Effector CD8-positive, alpha-beta T cell (primary cell): ENCODE measurements around the gene DNAJC24.
"Not testable (repeated sequence)": the region's sequence is repeated elsewhere in the genome, so short reads cannot be mapped to it uniquely, and the experiment has no call there.

Source experiments
- DNase-seq: peaks from one replicate; lab custom pipeline; 2025; lab: John Stamatoyannopoulos, UW
- total RNA-seq, 4 experiments: gene quantifications; one replicate each; lab custom pipeline; 2026; lab: John Stamatoyannopoulos, UW

The DNAJC24 gene, protein sequence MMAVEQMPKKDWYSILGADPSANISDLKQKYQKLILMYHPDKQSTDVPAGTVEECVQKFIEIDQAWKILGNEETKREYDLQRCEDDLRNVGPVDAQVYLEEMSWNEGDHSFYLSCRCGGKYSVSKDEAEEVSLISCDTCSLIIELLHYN
- 23.6 to 32.2 (median 25.6) reads per million in 4 experiments for total RNA-seq

DNA sequence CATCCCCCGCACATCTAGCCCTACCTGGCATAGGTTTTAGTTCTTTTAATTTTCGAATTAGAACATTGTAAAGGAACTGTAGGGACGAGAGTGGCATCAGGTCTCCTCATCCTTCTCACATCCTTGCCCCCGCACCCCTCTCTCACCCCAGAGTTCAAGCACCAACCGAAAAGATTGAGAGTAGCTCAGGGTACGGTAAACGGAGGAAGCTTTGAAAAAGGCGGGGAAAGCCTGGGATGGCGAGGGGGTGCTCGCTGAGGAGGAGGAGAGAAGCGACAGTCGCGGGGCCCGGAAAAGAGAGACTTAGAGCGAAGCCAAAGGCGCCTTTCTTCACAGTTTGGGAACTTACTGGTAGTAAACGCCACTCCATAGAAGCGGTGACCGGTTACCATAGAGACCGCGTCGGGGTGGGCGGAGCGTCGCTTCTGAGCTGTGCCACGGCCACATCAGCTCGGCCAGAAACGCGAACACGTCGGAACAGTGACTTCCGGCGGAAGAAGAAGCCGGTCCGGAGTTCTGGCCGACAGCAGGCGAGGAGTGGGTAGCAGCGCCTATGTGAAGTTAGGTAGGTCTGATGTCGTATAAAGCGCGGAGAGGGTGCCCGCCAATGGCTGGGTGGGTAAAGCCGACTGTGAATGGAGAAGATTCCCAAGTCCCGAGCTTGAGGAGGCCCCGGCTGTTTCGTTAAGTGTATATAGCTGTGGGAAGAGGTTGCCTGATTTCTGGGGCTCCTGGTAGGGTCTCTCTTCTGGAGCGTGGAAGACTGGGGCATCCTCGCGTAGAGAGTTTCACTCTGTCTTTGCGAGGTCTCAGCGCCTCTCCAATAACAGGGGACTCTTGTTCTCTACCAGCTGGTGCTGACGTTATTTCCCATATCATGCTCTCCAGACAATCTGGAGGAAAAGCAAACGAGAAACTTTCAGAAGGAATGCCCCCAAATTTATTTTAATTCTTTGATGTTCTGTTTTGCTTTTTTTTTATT, at the start of gene DNAJC24, which contains the start of gene DCDC1:
Gene DNAJC24, plus strand, starts transcription at position 513 of the 982 bp plus-strand sequence. CDS start 889 bp downstream, outside the sequence.
Gene DCDC1, minus strand, starts transcription at position 392 of the 982 bp plus-strand sequence. CDS start 41,459 bp downstream, outside the sequence.
- peak; percentile 86 for DNase-seq

DNA sequence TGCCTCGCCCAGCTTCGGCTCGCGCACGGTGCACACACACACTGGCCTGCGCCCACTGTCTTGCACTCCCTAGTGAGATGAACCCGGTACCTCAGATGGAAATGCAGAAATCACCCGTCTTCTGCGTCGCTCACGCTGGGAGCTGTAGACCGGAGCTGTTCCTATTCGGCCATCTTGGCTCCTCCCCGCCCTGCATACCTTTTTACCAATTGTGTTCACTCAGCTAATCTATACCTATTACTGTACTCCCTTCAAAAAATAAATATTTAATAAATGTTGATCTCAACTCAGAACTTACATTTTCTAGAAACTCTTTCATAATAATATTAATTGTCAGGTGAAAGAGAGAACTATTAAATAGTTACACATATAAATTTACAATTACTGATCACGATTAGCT, 48.2 kb upstream of the DNAJC24 start:
- DNase-seq, result not testable (repeated sequence)

GRCh38 chr11:31323145-31323544, 46.5 kb upstream of the DNAJC24 start:
- no peak for DNase-seq

DNA sequence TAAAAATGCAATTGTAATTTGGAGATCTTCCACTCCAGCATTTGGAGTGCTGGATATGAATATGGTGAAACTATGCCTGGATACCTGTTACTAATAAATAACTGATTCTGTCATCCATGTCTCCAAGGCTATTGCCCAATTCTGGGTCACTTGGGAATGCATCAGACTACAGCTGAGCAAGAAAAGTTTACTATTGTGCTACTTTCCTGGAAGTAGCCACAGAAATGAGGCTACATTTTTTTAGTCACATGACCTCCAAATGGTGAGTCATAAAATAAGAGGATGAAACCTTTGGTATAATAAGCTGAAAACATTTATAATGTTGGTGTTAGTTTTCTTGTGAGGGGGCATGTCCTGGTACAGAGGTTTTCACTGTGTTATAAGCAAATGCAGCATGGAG, 44.5 kb upstream of the DNAJC24 start:
- no peak for DNase-seq

- DNase-seq, result no peak
Observed at GRCh38 chr11:31326470-31327148, 43.1 kb upstream of the DNAJC24 start.

DNA sequence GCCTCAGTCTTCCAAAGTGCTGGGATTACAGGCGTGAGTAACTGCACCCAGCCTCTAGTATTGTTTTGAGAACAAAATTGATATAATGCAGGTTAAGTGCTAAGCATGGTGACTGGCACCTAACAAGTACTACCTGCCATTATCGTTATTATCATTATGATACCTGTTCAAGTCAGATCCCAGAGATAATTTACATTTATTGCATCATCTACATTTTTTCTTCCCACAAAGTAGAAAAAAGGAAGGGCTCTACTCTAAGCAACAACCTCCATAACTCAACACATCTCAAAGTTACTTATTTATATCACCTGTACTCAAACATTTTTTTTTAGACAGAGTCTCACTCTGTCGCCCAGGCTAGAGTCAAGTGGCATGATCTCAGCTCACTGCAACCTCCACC, 42.2 kb upstream of the DNAJC24 start:
- DNase-seq, result no peak

DNA sequence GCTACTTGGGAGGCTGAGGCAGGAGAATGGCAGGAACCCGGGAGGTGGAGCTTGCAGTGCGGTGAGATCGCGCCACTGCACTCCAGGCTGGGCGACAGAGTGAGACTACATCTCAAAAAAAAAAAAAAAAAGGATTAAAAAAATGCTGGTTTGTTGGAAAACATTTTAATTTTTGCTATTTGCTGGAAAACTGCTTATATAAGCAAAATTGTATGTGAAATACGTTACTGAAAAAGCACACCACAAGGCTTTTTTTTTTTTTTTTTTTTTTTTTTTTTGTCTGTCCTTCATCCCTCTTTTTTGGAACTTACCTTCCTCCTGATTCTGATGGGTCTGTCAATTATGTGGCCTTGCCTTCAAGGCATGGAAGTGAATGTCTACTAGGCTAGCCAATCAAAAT, 41.0 kb upstream of the DNAJC24 start:
- no peak for DNase-seq

DNA sequence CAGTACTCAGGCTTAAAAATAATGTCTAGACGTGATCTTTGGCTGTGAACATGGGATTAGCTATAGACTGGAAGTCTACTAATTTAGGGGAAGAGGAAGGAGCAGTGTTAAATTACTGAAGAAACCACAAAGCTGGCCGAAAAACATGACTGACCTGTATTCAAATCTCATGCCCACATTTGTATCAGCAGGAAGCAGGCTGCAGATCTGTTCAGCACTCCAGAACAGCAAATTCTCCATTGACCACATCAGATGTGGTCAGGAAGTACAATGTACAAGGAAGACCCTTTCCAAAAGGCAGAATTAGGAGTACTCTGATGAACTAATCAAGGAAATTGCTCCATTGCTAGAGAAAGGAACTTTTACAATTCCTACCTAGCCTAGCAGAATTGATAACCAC, 31.9 kb upstream of the DNAJC24 start:
- DNase-seq, result no peak

DNA sequence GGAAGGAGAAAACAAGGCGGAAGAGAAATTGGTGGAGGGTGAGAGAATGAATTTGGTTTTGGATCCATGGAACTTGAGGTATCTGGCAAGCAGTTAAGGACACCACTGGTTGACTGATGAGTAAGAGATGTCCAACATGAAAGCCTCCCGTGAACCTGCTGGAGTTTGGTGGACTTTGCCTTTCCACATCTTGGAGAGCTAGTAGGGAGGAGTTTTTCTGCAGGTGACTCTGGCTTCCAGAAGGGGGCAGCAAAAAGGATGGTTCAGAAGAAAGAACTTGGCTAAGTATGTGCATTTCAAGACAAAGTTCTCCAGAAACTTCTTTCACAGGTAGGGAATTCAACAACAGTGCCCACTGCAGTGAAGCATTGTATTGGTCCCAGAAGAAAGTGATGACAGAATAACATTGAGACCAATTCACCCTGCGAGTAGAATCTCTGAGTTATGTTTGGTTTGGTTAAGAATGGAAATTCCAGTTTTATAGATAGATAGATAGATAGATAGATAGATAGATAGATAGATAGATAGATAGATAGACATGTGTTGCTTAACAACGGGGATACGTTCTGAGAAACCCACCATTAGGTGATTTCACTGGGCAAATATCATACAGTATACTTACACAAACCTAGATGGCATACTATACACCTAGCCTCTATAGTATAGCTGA, 28.6 kb upstream of the DNAJC24 start:
- DNase-seq, result no peak

DNA sequence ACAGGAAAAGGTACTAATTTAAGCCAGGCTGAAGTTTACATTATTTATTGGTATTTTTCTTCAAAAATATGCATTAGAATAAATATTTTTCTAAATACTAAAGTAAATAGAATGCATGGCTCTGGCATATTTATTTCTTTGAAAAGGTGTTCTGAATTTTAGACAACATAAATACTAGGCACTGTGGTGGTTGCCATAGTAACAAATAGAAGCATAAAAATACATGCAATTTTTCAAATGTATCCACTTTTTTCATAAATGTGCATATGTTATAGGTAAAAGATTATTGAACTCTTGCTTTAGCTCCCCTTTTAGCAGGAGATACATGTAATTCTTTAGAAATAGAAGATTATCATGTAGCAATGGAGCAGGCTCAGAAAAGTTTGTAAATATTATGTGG, 18.5 kb upstream of the DNAJC24 start:
- DNase-seq, result no peak

DNA sequence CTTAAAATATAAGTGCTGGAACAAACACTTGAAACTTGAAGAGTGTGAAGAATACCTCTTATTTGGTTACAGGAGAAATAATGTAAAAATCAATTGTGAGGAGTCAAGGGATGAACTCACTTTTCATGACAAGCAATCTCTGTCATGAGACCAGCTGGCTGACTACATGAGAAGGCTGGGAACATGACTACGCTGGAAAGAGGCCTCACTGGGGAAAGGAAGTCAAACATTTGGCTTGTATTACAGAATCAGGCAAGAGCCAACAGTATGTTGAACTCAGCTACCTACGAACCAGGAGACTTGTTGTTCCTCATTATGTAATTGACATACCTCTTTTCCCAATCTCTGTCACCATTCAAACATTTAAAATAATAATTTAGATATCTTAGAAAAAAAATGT, 14.5 kb upstream of the DNAJC24 start:
- no peak for DNase-seq

DNA sequence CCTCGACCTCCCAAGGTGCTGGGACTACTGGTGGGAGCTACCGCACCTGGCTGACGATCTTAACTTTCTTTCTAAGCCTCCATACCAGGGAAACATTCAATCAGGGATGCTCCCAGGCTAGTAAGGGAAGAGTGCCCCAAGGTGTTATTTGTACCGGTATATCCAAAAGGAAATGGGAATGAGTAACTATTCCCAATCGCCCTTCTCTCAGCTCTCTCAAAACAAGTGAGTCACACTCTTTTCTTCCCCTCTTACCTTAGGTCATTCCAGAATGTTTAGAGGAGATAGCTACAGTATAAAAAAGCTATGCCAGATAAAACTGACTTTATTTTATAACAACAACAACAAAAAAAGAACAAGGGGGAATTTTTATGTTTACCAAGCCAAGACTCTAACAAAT, 13.8 kb upstream of the DNAJC24 start:
- no peak for DNase-seq

DNA sequence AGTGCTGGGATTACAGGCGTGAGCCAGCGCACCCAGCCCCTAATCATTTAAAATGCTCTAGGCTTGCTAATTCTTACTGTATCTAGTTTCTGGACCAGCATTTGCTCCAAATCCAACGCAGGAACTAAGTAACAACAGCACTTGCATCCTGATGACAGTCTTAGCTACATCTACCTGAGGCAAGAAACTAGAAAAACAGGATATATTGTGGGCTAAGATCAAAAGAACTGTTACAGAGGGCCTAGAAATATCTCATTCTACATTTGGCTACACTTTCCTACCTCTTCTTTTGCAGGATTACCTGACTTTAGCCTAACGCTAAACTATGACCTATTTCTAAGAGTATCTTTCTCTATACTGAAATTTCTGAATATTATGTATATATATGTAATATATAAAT, 7.9 kb upstream of the DNAJC24 start:
- DNase-seq, result no peak

DNA sequence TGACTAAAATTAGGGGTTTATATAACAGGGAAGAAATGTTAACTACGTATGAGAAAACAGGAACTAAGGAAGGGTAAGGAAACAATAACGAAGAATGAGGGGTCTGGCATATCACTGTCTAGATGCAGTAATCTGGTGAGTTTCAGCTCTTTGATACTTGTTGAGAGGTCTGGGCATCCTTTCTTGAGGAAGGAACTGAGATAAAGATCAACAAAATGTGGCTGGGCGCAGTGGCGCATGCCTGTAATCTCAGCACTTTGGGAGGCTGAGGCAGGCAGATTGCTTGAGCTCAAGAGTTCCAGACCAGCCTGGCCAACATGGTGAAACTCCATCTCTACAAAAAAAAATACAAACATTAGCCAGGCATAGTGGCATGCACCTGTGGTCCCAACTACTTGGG, 2.9 kb upstream of the DNAJC24 start:
- DNase-seq, result no peak

DNA sequence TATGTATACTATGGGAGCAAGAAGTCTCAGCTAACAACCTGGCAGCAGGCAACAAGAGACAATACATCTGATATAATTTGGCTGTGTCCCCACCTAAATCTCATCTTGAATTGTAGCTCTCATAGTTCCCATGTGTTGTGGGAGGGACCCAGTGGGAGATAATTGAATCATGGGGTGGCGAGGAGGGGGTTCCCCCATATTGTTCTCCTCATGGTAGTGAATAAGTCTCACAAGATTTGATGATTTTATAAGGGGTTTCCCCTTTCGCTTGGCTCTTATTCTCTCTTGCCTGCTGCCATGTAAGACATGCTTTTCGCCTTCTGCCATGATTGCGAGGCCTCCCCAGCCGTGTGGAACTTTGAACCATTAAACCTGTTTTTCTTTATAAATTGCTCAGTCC, 6.2 kb downstream of the DNAJC24 start:
- DNase-seq, result no peak

DNA sequence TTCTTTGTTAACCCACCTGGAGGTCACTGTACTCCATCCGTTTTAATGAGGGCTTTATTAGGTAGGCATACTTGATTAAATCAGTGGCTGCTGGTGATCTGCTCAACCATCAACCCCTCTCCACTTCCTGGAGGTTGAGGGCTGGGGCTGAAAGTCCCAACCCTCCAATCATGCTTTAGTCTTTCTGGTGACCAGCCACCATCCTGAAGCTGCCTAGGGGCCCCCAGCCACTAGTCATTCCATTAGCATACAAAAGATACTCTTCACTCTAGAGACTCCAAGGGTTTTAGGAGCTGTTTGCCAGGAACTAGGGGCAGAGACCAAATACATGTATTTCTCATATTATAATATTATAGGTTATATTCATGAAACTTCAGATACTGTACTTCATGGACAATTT, 13.5 kb downstream of the DNAJC24 start:
- DNase-seq, result no peak

DNA sequence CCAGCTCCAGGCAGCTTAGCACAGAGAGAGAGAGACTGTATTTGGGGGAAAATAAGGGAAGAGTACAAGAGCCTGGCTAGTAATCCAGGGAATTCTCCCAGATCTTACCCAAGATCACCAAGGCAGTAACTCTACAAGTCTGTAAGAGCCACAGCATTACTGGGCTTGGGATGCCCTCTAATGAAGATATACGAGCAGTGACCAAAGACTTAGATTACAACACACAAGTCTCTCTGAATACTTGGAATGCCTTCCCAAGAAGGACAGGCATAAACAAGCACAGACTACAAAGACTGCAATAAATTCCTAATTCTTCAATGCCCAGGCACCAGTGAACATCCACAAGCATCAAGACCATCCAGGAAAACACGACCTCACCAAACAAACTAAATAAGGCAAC, 17.7 kb downstream of the DNAJC24 start:
- DNase-seq, result no peak

DNA sequence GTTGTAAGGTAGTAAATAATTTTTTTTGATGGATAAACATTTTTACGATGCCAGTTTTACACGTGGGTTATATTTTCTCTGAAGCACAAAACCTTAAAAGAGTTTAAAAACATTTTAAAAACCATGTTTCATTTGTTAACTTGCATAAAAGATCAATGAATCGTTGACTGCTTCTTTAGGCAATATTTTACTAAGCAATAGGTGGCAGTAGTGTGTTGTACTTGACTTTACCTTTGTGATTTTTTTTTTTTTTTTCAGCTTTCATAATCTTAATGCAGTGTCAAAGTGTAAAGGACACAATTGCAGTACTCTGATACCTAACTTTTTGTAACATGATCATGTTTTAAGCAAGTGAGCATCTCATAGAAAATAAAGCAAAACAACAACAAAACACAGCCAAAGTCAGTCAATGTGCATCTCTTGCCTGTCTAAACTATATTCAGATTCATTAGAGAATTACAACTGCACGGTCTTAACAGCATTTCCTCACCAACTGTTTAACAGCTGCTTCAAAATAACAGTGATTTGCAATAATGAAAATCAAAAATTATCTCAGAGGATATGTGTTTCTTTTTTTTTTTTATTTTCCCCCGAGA, 27.7 kb downstream of the DNAJC24 start:
- no peak for DNase-seq

GRCh38 chr11:31404614-31405013, 35.0 kb downstream of the DNAJC24 start:
- no peak for DNase-seq

- DNase-seq, result no peak
Observed at GRCh38 chr11:31408201-31408600, 38.5 kb downstream of the DNAJC24 start.

- no peak for DNase-seq
Observed at GRCh38 chr11:31412946-31413345, 43.3 kb downstream of the DNAJC24 start.

GRCh38 chr11:31414338-31414737, 44.7 kb downstream of the DNAJC24 start:
- DNase-seq, result no peak
